ENCODE measurements around the gene MTMR6.

MTMR6 gene

GRCh38 chr13:25217023-25217885 is 70.0 kb downstream of the MTMR6 start:
- DNase-seq (ENCODE audit: low read depth) = no peak

DNA sequence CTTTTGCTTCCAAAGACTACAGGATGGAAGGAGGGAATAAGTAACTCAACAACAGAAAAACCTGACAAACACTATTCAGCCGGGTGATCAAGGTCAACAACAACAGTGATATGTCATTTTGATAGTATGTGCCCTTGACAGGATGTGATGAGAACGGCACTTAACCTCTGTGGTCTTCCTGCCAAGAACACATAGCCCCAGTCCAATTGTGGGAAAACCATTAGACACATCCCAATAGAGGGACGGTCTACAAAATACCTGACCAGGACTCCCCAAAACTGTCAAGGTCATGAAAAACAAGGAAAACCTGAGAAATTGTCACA is 72.1 kb downstream of the MTMR6 start:
- DNase-seq (ENCODE audit: low read depth) = no peak

GRCh38 chr13:25214491-25215252 is 72.6 kb downstream of the MTMR6 start:
- DNase-seq (ENCODE audit: low read depth) = no peak

- no peak for DNase-seq (ENCODE audit: low read depth)
Observed at GRCh38 chr13:25213715-25214114, 73.6 kb downstream of the MTMR6 start.

DNA sequence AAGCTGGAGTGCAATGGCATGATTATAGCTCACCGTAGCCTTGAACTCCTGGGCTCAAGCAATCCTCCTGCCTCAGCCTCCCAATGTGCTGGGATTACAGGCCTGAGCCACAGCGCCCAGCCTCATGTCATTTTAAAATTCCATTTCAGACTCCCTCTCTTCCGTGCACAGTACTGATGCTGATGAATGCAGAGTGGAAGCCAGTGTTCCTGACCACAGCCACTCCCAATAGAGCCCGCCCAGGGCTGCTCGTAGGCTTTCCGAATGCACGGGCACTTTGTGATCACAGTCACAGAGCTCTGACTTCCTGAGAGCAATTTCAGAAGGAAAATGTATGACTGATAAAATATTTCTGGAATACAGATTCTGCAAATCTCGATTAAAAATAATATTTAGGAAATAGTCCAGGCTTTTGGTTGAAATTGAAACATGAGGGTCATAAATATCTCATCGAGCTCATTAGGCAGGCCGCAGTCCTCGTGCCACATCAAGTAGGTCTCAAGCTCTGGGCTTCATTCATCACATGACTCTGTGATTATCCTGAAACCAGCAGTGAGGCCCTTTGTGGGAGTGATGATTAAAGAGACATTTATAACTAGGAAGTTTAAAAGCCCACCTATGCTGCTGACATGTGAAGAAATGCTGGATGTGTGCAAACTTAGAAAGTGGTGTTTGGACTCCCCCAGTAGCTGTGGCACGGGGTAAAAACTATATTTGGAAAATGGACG is 76.3 kb downstream of the MTMR6 start:
- no peak for DNase-seq (ENCODE audit: low read depth)

DNA sequence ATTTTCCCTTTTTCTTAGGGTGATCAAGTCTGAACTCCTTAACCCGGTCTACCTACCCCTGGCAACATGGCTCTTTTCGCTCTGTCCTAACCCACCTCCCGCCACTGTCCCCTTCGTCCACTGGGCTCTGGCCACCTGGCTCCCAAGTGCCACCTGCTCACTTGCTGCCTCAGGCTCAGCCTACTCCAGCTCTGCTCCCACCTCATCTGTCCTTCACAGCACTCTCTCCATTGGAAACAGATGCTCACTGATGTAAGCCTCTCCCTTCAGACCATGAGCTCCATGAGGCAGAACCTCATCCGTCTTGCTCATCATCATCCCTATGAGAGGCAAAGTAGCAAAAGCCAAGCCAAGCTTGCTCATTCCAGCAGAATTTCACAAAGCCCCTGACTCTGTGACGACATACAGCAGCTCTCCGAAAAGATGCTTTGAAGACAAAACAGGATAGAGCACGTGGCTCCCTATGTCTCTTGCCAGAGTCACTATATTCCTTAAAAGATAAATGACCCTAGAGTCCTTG is 79.9 kb downstream of the MTMR6 start:
- no peak for DNase-seq (ENCODE audit: low read depth)

GRCh38 chr13:25204863-25205262 is 82.4 kb downstream of the MTMR6 start:
- no peak for DNase-seq (ENCODE audit: low read depth)

GRCh38 chr13:25203127-25203740 is 84.1 kb downstream of the MTMR6 start:
- DNase-seq (ENCODE audit: low read depth) = no peak

- DNase-seq (ENCODE audit: low read depth) = no peak
Observed at GRCh38 chr13:25200783-25201182, 86.5 kb downstream of the MTMR6 start.

DNA sequence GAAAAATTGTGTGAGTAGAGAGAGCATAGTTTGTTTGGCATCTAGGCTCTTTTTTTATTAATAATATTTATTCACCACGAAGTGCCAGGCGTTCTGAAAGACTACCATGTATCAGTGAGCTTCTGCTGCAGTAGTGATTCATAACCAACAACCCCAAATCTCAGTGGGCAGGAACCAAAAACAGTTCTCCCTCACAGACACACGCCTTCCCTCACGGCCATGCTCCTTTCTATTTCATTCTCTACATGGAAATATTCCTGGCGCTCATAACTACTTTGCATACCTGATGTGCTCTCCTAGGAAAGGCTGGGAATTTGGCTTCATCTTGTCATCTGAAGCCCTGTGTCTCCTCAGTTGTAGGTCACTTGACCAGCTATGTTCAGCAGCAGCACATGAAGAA is 88.6 kb downstream of the MTMR6 start:
- no peak for DNase-seq (ENCODE audit: low read depth)

DNA sequence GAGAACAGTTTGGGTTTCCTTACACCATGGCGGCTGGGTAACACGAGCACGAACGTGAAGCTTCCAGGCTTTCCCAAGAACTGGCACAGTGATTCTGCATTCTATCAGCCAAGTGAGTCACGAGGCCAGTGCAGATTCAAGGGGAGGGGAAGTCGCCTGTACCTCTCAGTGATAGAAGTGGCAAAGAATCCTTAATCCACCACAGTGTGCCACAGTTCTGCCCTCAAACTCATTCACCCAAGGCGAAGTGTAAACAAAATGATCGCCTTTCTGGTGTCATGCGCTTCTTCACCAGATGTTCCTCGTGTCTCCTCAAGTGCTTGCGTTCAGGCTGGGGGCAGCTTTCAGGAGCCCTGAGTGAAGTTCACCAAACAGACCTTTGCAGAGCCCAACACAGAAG is 90.3 kb downstream of the MTMR6 start:
- DNase-seq (ENCODE audit: low read depth) = no peak
